Activated CD4-positive, alpha-beta memory T cell treated with anti-CD3 and anti-CD28 coated beads for 36 hours (primary cell): ENCODE data around the gene CTTNBP2NL. TPM values are rescaled to one million over a fixed set of nuclear protein-coding genes. Genes with fewer than 3 reads are reported as not detected.
A peak's percentile ranks its signal among the peaks of the same experiment; 100 is the strongest.

ENCODE experiments used
- CTCF ChIA-PET: fragments of 350-600 bp; sonication (Branson Sonifier 250); formaldehyde crosslinking; loops from one replicate; lab custom pipeline; 2021; ENCODE audit warnings: antibody characterized with exemption, inconsistent platforms; lab: Charles Lee
- POLR2A ChIA-PET: fragments of 350-600 bp; sonication (Branson Sonifier 250); formaldehyde crosslinking; loops from one replicate; lab custom pipeline; 2021; ENCODE audit warnings: antibody characterized with exemption; lab: Charles Lee
- DNase-seq: peaks from one replicate; pipeline ENCODE4 v3.0.0-alpha.2; 2020
- H3K27ac Mint-ChIP-seq: one replicate; pipeline ENCODE4 v1.8.0; 2021; ENCODE audit warnings: mixed read lengths
- H3K27me3 Mint-ChIP-seq: one replicate; pipeline ENCODE4 v1.8.0; 2021; ENCODE audit warnings: mixed read lengths
- H3K36me3 Mint-ChIP-seq: one replicate; pipeline ENCODE4 v1.8.0; 2021; ENCODE audit warnings: mixed read lengths
- H3K4me1 Mint-ChIP-seq: one replicate; pipeline ENCODE4 v1.8.0; 2021; ENCODE audit warnings: low read depth, mixed read lengths
- H3K4me3 Mint-ChIP-seq: one replicate; pipeline ENCODE4 v1.8.0; 2021; ENCODE audit warnings: mild to moderate bottlenecking, mixed read lengths
- H3K9me3 Mint-ChIP-seq: one replicate; pipeline ENCODE4 v1.8.0; 2021; ENCODE audit warnings: mixed read lengths
- intact Hi-C: fragments of 100-400 bp; cut with micrococcal nuclease; formaldehyde crosslinking; loops from one replicate; pipeline ENCODE4 v1.15.1; 2023
- total RNA-seq, 2 experiments: library from RNA; stranded (reverse); gene quantifications; one replicate each; pipeline ENCODE4 v1.2.3, GENCODE V29; 2021

Gene CTTNBP2NL
- total RNA-seq, 2 experiments from 2014 or later, result 5.4 to 5.9 TPM

DNA sequence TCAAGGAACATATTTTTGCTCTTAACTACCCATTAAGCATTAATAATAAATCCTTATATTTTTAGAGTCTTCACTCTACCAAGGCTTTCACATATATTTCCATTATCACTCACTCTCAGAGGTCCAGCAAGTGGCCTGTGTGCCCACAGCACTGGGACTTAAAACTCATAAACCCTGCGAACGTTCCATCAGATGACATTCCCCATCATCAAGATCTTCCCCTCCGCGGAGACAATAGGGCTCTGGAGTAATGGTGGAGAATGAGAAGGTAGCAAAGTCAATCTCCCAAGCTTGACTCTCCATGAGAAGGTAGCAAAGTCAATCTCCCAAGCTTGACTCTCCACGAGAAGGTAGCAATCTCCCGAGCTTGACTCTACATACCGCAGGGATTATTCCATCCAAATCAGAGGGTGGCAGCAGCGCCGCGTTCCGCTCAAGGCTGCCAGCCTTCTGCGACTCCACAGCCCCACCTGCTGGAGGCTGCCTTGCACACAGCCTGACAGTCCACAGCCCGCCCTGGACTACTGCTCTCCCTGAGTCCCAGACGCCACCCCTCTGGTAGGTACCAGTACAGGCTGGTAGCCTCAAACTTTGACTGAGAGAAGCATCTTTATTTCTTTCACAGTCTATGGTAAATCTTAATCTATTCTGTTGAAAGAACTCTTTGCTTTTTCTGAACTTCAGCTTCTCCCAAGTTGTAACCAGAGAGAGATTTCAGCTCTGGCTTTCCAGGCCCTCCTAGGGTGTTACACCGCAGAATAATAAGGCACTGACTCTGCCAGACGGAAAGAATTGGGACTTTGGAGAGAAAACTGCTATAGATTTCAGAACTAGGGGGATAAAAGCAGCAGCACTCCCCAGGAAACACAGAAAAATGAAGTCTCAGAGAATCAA is 26.4 kb upstream of the CTTNBP2NL start:
- DNase-seq, result peak; percentile 90
- CTCF ChIA-PET, result interaction anchor here (0.6 to 6.3 kb wide), 22 partner anchors 9 to 340 kb away, joined by 3 to 68 read pairs (median 4); no protein-coding TSS in a partner anchor
- H3K9me3 Mint-ChIP-seq, result no peaks in the 10 kb centered on the region
- no peak overlapping the region for H3K27ac Mint-ChIP-seq
- H3K36me3 Mint-ChIP-seq, result no peaks in the 10 kb centered on the region
- H3K4me1 Mint-ChIP-seq, result peaks cover 3% of the 10 kb centered on the region
- no peak overlapping the region for H3K4me3 Mint-ChIP-seq
- POLR2A ChIA-PET, result no interaction called here
- intact Hi-C loops, result loop anchor here (2.0 kb wide), 1 partner anchor 71 kb away; no protein-coding TSS in a partner anchor
- peaks cover 30% of the 10 kb centered on the region for H3K27me3 Mint-ChIP-seq

GRCh38 chr1:112370996-112371395 is 25.0 kb upstream of the CTTNBP2NL start:
- H3K4me3 Mint-ChIP-seq, result no peak overlapping the region
- no peak overlapping the region for H3K27ac Mint-ChIP-seq
- POLR2A ChIA-PET, result no interaction called here
- DNase-seq, result no peak
- intact Hi-C loops, result no loop called here
- CTCF ChIA-PET, result interaction anchor here (1.0 to 6.3 kb wide), 9 partner anchors 10 to 95 kb away, joined by 3 to 68 read pairs (median 8); no protein-coding TSS in a partner anchor
- peaks cover 3% of the 10 kb centered on the region for H3K4me1 Mint-ChIP-seq
- no peaks in the 10 kb centered on the region for H3K9me3 Mint-ChIP-seq
- peaks cover 30% of the 10 kb centered on the region for H3K27me3 Mint-ChIP-seq
- no peaks in the 10 kb centered on the region for H3K36me3 Mint-ChIP-seq

- CTCF ChIA-PET, result interaction anchor here (1.0 to 6.3 kb wide), 3 partner anchors 14 to 94 kb away, joined by 3 to 68 read pairs (median 8); no protein-coding TSS in a partner anchor
- no peak for DNase-seq
- Mint-ChIP-seq H3K4me3 (no peak overlapping the region), H3K9me3 (no peaks in the 10 kb centered on the region), H3K4me1 (peaks cover 3% of the 10 kb centered on the region), H3K27ac (no peak overlapping the region), H3K27me3 (peaks cover 31% of the 10 kb centered on the region), H3K36me3 (no peaks in the 10 kb centered on the region)
- POLR2A ChIA-PET, result no interaction called here
- intact Hi-C loops, result no loop called here
These were observed 24.2 kb upstream of the CTTNBP2NL start for GRCh38 chr1:112371775-112372174.

DNA sequence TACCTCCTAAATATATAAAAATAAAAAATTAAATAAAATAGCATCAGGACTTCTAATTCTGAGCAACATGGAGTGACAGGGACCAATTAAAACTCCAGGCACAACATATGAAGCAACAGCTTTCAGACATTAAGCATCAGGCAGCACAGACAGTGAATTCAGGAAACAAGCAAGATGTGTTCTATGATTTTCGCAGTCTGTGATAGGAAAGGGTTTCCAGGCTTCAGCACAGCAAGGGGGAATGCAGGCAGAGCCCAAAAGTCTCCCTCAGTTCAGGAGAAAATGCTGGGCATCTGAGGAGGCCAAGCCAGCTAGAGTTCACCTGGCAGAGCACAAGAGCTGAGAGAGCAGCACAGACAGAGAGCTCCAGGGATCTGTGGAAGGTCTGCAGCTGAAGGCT is 22.2 kb upstream of the CTTNBP2NL start:
- Mint-ChIP-seq H3K9me3 (no peaks in the 10 kb centered on the region), H3K4me3 (no peak overlapping the region), H3K4me1 (peaks cover 3% of the 10 kb centered on the region), H3K36me3 (no peaks in the 10 kb centered on the region), H3K27me3 (peaks cover 32% of the 10 kb centered on the region), H3K27ac (no peak overlapping the region)
- POLR2A ChIA-PET, result no interaction called here
- DNase-seq, result no peak
- intact Hi-C loops, result no loop called here
- CTCF ChIA-PET, result interaction anchor here (0.7 to 1.7 kb wide), 3 partner anchors 15 to 92 kb away, joined by 3 to 6 read pairs (median 3); no protein-coding TSS in a partner anchor

- H3K9me3 Mint-ChIP-seq, result no peaks in the 10 kb centered on the region
- no peaks in the 10 kb centered on the region for H3K4me1 Mint-ChIP-seq
- POLR2A ChIA-PET, result no interaction called here
- no peak overlapping the region for H3K4me3 Mint-ChIP-seq
- peaks cover 27% of the 10 kb centered on the region for H3K27me3 Mint-ChIP-seq
- CTCF ChIA-PET, result no interaction called here
- no peaks in the 10 kb centered on the region for H3K36me3 Mint-ChIP-seq
- intact Hi-C loops, result no loop called here
- H3K27ac Mint-ChIP-seq, result no peak overlapping the region
- DNase-seq, result no peak
These were observed 20.3 kb upstream of the CTTNBP2NL start for GRCh38 chr1:112375701-112376100.

DNA sequence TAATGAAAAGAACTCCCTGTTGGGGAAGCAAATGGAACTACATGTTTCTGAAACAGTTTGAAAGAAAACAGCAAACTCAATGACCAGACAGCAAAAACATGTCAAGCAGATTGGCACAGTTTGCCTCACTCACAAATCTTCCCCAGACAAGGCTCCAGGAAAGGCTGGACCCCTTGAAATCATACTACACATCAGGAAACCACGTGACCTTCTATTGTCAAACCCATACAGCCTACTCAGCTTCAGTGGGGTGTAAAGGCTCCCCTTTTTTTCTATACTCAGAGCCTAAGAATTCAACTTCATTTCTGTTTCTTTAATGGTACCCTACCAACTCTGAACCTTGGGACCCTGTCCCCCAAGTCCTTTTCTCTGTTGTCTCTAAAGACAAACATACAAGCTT is 15.7 kb upstream of the CTTNBP2NL start:
- Mint-ChIP-seq H3K27me3 (peaks cover 28% of the 10 kb centered on the region), H3K27ac (no peak overlapping the region), H3K4me1 (no peaks in the 10 kb centered on the region), H3K4me3 (no peak overlapping the region), H3K36me3 (no peaks in the 10 kb centered on the region), H3K9me3 (no peaks in the 10 kb centered on the region)
- POLR2A ChIA-PET, result no interaction called here
- CTCF ChIA-PET, result interaction anchor here (1.0 to 2.7 kb wide), 3 partner anchors 10 to 14 kb away, joined by 4 to 14 read pairs (median 8); no protein-coding TSS in a partner anchor
- DNase-seq, result no peak
- intact Hi-C loops, result no loop called here

GRCh38 chr1:112381324-112382076 is 14.5 kb upstream of the CTTNBP2NL start:
- no peaks in the 10 kb centered on the region for H3K36me3 Mint-ChIP-seq
- DNase-seq, result no peak
- intact Hi-C loops, result no loop called here
- H3K4me3 Mint-ChIP-seq, result no peak overlapping the region
- no peak overlapping the region for H3K27ac Mint-ChIP-seq
- POLR2A ChIA-PET, result no interaction called here
- no peaks in the 10 kb centered on the region for H3K9me3 Mint-ChIP-seq
- CTCF ChIA-PET, result interaction anchor here (1.0 to 2.7 kb wide), 4 partner anchors 9 to 12 kb away, joined by 4 to 14 read pairs (median 6); no protein-coding TSS in a partner anchor
- H3K4me1 Mint-ChIP-seq, result no peaks in the 10 kb centered on the region
- peaks cover 28% of the 10 kb centered on the region for H3K27me3 Mint-ChIP-seq

DNA sequence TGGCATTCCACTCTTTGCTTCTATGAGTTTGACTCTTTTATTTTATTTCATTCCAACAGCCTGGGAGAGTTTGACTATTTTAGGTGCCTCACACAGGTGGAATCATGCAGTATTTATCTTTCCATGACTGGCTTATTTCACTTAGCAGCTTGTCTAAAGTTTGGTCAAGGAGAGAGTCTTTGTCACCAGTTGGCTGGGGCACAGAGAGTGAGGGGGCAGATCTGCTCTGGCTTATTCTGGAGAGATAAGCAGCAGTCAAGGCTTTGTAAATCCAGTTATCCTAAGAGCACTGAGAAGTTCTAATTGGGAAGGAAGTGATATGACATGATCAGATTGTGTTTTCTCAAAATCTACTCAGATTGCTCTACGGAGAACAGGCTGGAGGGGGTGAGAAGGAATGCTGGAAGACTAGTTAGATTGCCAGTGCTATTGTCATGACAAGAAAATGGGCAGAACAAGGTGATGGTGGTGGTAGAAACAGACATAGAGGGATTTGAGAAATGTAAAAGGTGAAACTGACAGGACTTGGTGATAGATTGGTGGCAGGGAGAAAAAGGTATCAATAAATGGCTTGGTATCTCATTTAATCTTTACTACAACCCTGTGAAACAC is 12.1 kb upstream of the CTTNBP2NL start:
- H3K27me3 Mint-ChIP-seq, result peaks cover 27% of the 10 kb centered on the region
- CTCF ChIA-PET, result no interaction called here

DNA sequence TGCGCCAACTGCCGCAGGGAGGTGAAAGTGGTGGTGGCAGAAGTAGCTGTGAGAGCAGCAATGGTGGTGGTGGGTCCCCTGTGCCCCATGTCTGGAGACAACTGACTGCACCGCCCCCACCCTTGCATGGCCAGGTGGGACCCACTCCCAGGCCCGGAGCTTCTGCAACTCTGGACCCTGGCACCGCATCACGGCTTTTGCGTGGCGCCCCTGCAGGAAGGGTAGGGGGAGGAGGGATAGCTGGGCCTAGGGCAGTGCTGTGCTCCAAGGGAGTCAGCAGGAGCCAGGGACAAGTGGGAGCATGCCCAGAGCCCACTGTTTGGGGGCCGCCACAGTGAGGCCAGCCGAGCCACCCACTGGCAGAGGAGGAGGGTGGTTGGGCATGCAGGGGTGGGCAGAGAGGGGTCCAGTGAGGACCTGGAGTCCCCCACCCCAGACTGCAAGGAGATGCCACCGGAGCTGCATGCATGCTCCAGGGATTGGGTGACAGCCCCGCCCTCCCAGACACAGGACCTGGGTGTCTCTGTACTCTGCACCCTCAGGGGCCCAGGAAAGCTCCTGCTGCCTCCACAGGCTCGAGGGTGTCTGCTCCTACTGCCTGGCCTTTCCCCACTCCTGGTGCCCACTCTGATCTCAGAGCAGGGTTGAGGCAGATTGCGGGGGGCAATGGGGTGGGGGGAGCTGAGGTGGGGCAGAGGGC is 9.8 kb upstream of the CTTNBP2NL start:
- POLR2A ChIA-PET, result no interaction called here
- Mint-ChIP-seq H3K9me3 (no peaks in the 10 kb centered on the region), H3K4me1 (peaks cover 15% of the 10 kb centered on the region), H3K27ac (no peak overlapping the region), H3K36me3 (no peaks in the 10 kb centered on the region), H3K4me3 (no peak overlapping the region), H3K27me3 (peaks cover 23% of the 10 kb centered on the region)
- CTCF ChIA-PET, result interaction anchor here (1.0 kb wide), 1 partner anchor 80 kb away, joined by 3 read pairs; no protein-coding TSS in a partner anchor
- DNase-seq, result no peak
- intact Hi-C loops, result no loop called here

More for the DNA sequence above, 12.1 kb upstream of the CTTNBP2NL start:
- Mint-ChIP-seq H3K27ac (no peak overlapping the region), H3K4me1 (no peaks in the 10 kb centered on the region), H3K36me3 (no peaks in the 10 kb centered on the region), H3K4me3 (no peak overlapping the region), H3K9me3 (no peaks in the 10 kb centered on the region)
- intact Hi-C loops, result no loop called here
- POLR2A ChIA-PET, result no interaction called here
- no peak for DNase-seq

- intact Hi-C loops, result no loop called here
- Mint-ChIP-seq H3K9me3 (no peaks in the 10 kb centered on the region), H3K36me3 (no peaks in the 10 kb centered on the region), H3K4me1 (peaks cover 15% of the 10 kb centered on the region), H3K27ac (no peak overlapping the region), H3K4me3 (no peak overlapping the region), H3K27me3 (peaks cover 17% of the 10 kb centered on the region)
- ChIA-PET POLR2A (no interaction called here), CTCF (interaction anchor here (1.0 kb wide), 1 partner anchor 80 kb away, joined by 3 read pairs; no protein-coding TSS in a partner anchor)
- no peak for DNase-seq
These were observed 9.2 kb upstream of the CTTNBP2NL start for GRCh38 chr1:112386731-112387346.

DNA sequence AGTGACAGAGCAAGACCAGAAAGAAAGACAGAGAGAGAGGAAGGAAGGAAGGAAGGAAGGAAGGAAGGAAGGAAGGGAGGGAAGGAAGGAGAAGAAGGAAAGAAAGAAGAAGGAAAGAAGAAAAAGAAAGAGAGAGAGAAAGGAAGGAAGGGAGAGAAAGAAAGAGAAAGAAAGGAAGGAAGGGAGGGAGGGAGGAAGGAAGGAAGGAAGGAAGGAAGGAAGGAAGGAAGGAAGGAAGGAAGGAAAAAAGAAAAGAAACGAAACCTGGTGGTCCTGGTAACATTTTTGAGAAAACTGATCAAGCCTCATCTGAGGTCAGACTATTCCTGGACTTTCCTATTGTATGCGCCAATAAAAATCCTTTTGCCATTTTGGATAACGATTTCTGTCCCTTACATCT is 8.2 kb upstream of the CTTNBP2NL start:
- Mint-ChIP-seq H3K9me3 (no peaks in the 10 kb centered on the region), H3K27ac (no peak overlapping the region), H3K27me3 (peaks cover 17% of the 10 kb centered on the region), H3K36me3 (no peaks in the 10 kb centered on the region), H3K4me3 (no peak overlapping the region), H3K4me1 (peaks cover 15% of the 10 kb centered on the region)
- POLR2A ChIA-PET, result no interaction called here
- intact Hi-C loops, result no loop called here
- DNase-seq, result no peak
- CTCF ChIA-PET, result no interaction called here
